Activated T-cell treated with anti-CD3 and anti-CD28 coated beads, Interleukin-2, amount 50 U/mL, for 24 hours (primary cell): ENCODE measurements around the gene RAD9A.

Experiments
- DNase-seq: peaks from one replicate; pipeline ENCODE4 v3.0.0-alpha.2; 2020
- H3K27ac Mint-ChIP-seq: 2 replicates; pipeline ENCODE4 v1.8.0; 2020; ENCODE audit warnings: mild to moderate bottlenecking, mixed read lengths
- H3K27me3 Mint-ChIP-seq: 2 replicates; pipeline ENCODE4 v1.8.0; 2020; ENCODE audit warnings: mixed read lengths
- H3K36me3 Mint-ChIP-seq: 2 replicates; pipeline ENCODE4 v1.8.0; 2020; ENCODE audit warnings: low read depth, mixed read lengths
- H3K4me1 Mint-ChIP-seq: 2 replicates; pipeline ENCODE4 v1.8.0; 2020; ENCODE audit warnings: low read depth, mixed read lengths
- H3K4me3 Mint-ChIP-seq: 2 replicates; pipeline ENCODE4 v1.8.0; 2020; ENCODE audit warnings: mild to moderate bottlenecking, moderate library complexity, mixed read lengths
- H3K9me3 Mint-ChIP-seq: 2 replicates; pipeline ENCODE4 v1.8.0; 2020; ENCODE audit warnings: mixed read lengths

The RAD9A gene

GRCh38 chr11:67405196-67405567 lies 13.4 kb downstream of the RAD9A start:
- no peak for DNase-seq
- peaks cover 75% of the 10 kb centered on the region for H3K4me1 Mint-ChIP-seq

GRCh38 chr11:67405688-67406339 lies 14.0 kb downstream of the RAD9A start:
- Mint-ChIP-seq H3K4me1 (peaks cover 76% of the 10 kb centered on the region), H3K4me3 (peak overlapping the region; percentile 89), H3K9me3 (no peaks in the 10 kb centered on the region), H3K36me3 (peaks cover 67% of the 10 kb centered on the region), H3K27ac (peak overlapping the region; percentile 94), H3K27me3 (no peaks in the 10 kb centered on the region)
- peak; percentile 52 for DNase-seq

More at GRCh38 chr11:67405196-67405567, 13.4 kb downstream of the RAD9A start:
- Mint-ChIP-seq H3K27me3 (no peaks in the 10 kb centered on the region), H3K36me3 (peaks cover 68% of the 10 kb centered on the region), H3K27ac (peak overlapping the region; percentile 94), H3K4me3 (peak overlapping the region; percentile 89), H3K9me3 (no peaks in the 10 kb centered on the region)

GRCh38 chr11:67406420-67406968 lies 14.7 kb downstream of the RAD9A start:
- Mint-ChIP-seq H3K36me3 (peaks cover 64% of the 10 kb centered on the region), H3K4me1 (peaks cover 82% of the 10 kb centered on the region), H3K4me3 (peak overlapping the region; percentile 89), H3K27ac (peak overlapping the region; percentile 94), H3K9me3 (no peaks in the 10 kb centered on the region), H3K27me3 (no peaks in the 10 kb centered on the region)
- DNase-seq: peak; percentile 62

GRCh38 chr11:67406969-67407687 lies 15.3 kb downstream of the RAD9A start:
- Mint-ChIP-seq H3K36me3 (peaks cover 64% of the 10 kb centered on the region), H3K27me3 (no peaks in the 10 kb centered on the region), H3K4me3 (peak overlapping the region; percentile 89), H3K4me1 (peaks cover 86% of the 10 kb centered on the region), H3K27ac (peak overlapping the region; percentile 94), H3K9me3 (no peaks in the 10 kb centered on the region)
- peak; percentile 68 for DNase-seq

DNA sequence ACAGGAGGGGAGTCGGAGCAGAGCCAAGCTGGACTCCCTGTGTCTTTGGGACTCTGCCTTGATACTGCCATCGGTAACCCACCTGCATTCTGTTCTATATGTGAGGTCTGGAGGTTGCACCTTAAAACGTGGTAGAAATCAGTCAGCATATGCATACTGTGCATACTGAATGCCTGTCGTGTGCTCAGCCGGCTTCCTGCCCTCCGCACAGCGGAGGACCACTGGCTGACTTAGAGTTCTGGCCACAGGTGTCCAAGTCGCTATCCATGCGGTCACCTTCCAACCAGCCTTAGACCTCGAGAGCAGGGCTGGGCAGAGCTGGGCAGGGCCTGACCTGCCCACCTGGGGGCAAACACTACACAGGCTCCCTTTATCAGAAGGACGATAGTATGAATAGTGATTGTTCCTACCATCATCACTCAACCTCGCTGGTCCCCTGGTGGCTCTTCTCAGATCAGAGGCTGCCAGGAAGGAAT lies 15.9 kb downstream of the RAD9A start:
- Mint-ChIP-seq H3K4me1 (peaks cover 87% of the 10 kb centered on the region), H3K9me3 (no peaks in the 10 kb centered on the region), H3K27ac (peak overlapping the region; percentile 94), H3K27me3 (no peaks in the 10 kb centered on the region), H3K4me3 (peak overlapping the region; percentile 89), H3K36me3 (peaks cover 64% of the 10 kb centered on the region)
- peak; percentile 57 for DNase-seq

DNA sequence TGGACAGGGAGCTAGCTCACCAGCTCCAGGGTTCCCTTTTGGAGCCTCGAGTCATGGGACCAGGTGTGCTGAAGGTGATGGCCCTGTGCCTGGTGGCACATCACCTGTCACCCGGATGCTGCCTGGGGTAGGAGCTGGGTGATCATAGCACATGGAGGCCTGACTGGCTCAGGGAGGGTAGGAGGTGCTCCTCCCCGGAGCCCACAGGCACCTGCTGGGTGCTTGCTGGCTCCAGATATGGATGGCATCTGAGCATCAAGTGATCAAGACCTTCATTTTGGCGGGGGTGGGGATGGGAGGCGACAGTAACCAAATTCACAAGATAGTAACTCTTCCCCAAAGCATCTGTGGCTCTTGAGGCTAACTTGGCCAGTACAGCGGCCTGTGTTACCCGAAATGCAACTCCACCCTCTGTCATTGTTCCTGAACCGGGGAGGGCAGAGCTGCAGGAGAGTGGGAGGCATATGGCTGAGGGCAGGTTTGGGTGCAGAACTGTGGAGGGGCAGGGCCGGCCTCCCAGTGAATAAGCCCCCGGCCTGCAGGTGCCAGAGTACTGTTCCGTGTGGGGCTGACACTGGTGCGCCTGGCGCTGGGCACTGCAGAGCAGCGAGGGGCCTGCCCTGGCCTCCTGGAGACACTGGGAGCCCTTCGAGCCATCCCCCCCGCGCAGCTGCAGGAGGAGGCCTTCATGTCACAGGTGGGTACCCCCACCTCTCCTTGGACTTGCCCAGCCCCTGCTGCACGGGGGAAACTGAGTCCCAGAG lies 16.8 kb downstream of the RAD9A start:
- peak overlapping the region; percentile 94 for H3K27ac Mint-ChIP-seq
- H3K4me3 Mint-ChIP-seq: peak overlapping the region; percentile 89
- DNase-seq: peak; percentile 63
- peaks cover 63% of the 10 kb centered on the region for H3K36me3 Mint-ChIP-seq
- no peaks in the 10 kb centered on the region for H3K27me3 Mint-ChIP-seq
- H3K4me1 Mint-ChIP-seq: peaks cover 88% of the 10 kb centered on the region
- H3K9me3 Mint-ChIP-seq: no peaks in the 10 kb centered on the region

GRCh38 chr11:67409261-67409666 lies 17.5 kb downstream of the RAD9A start:
- no peaks in the 10 kb centered on the region for H3K9me3 Mint-ChIP-seq
- H3K4me1 Mint-ChIP-seq: peaks cover 86% of the 10 kb centered on the region
- no peaks in the 10 kb centered on the region for H3K27me3 Mint-ChIP-seq
- H3K27ac Mint-ChIP-seq: peak overlapping the region; percentile 96
- peaks cover 57% of the 10 kb centered on the region for H3K36me3 Mint-ChIP-seq
- peak; percentile 80 for DNase-seq
- peak overlapping the region; percentile 89 for H3K4me3 Mint-ChIP-seq

DNA sequence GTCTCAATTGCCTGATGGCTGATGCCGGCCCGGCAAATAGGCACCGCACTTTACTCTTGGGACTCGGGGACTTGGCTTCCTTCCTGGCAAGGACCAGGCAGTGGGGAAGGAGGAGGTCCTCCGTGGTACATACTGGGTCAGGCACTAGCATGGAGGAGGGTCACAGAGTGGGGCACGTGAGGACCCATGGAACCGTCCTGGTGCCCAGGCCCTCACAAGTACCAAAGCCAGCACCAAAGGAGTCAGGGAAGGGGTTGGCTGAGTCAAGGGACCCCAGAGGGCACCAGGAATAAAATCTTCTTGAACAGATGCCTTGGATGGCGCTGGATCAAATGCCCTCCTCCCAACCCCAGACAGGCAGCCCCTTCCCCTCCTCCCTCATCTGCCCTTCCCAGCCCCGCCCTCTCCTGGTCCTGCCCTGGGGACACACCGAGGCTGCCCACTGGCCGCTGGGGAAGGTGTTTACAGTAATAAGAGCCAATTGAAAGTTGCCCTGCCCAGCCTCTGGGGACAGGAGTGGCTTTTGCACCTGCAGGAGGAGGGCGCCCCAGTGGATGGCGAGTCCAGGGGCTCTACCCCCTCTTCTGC lies 18.1 kb downstream of the RAD9A start:
- no peak for DNase-seq
- Mint-ChIP-seq H3K4me1 (peaks cover 82% of the 10 kb centered on the region), H3K9me3 (no peaks in the 10 kb centered on the region), H3K27ac (peak overlapping the region; percentile 96), H3K27me3 (no peaks in the 10 kb centered on the region), H3K4me3 (peak overlapping the region; percentile 89), H3K36me3 (peaks cover 51% of the 10 kb centered on the region)

DNA sequence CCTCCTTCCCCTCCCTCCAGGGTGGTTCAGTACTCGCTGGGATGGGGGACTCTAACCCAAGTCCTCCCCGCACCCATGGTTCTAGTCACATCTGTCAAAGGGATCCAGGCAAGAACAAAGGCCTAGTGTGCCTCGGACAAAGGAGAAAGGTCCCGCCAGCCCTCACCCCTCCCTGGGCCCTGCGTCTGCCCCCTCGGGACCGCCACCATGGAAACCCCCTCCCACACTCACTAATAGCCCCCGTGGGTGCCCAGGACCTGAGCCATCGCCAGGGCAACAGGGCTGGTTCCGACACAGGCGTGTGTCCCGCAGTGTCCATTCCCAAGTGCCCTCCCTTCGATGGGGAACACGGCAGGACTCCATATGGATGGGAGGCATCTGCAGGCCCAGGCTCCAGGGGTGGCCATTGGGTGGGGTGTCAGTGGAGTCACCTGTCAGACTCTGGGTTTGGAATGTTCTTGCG lies 18.6 kb downstream of the RAD9A start:
- H3K4me3 Mint-ChIP-seq: peak overlapping the region; percentile 89
- DNase-seq: peak; percentile 43
- H3K27me3 Mint-ChIP-seq: no peaks in the 10 kb centered on the region
- H3K4me1 Mint-ChIP-seq: peaks cover 80% of the 10 kb centered on the region
- peak overlapping the region; percentile 96 for H3K27ac Mint-ChIP-seq
- H3K9me3 Mint-ChIP-seq: no peaks in the 10 kb centered on the region
- peaks cover 46% of the 10 kb centered on the region for H3K36me3 Mint-ChIP-seq

DNA sequence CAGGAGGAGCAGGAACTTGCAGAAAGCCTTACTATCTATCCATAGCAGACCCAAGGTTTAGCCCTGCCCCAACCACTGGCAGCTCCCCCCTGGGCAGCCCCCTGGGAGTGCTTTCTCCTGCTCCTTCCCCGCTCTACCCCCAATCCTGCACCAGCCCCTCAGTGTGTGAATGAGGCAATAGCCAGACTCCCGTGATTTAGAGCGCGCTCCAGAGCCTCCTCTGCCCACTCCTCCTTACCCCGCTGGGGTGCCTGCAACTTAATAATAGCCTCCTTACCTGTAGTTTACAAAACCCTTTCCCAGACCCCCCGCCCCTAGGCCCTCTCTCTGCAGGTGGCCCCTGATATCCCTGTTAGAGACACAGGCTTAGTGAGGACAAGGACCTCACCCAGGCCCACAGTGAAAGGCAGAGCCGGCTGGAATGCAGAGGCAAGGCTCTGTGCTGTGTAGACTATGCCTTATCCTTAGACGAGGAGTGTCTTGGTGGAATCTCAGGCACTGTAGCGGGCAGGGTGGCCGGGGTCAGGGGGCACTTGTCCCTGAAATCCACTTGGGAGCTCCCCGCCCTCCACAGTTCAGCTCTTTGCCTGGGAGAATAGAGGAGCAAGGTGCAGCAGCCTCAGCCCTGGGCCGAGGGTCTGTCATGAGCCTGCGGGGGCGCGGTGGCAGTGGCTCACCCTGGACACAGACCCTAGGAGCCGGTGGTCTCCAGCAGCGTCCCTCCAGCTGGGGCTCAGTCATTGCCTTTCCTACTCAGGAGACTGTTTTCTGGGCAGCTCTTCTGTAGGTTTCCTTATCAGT lies 19.4 kb downstream of the RAD9A start:
- no peak overlapping the region for H3K4me3 Mint-ChIP-seq
- peak; percentile 38 for DNase-seq
- no peaks in the 10 kb centered on the region for H3K9me3 Mint-ChIP-seq
- H3K36me3 Mint-ChIP-seq: peaks cover 38% of the 10 kb centered on the region
- H3K27me3 Mint-ChIP-seq: no peaks in the 10 kb centered on the region
- peaks cover 78% of the 10 kb centered on the region for H3K4me1 Mint-ChIP-seq
- peak overlapping the region; percentile 96 for H3K27ac Mint-ChIP-seq

DNA sequence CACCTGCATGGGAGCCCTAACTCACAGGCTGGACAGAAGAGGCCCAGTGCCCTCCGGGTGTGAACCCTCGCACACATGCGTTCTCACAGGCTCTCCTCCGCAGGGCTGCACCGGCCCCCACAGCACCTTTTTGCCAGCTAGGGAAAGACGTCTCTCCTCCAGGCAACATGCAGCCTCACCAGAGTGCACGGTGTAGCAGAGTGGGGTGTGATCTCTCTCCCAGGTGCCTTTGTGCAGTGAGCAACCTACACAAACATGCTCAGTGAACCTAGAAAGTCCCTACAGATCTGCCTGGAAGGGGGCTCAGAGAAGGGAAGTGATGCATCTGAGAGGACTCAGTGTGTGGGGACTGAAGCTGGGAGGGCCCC lies 20.0 kb downstream of the RAD9A start:
- H3K9me3 Mint-ChIP-seq: no peaks in the 10 kb centered on the region
- no peaks in the 10 kb centered on the region for H3K27me3 Mint-ChIP-seq
- peaks cover 78% of the 10 kb centered on the region for H3K4me1 Mint-ChIP-seq
- H3K4me3 Mint-ChIP-seq: no peak overlapping the region
- H3K27ac Mint-ChIP-seq: peak overlapping the region; percentile 61
- peaks cover 32% of the 10 kb centered on the region for H3K36me3 Mint-ChIP-seq
- peak; percentile 48 for DNase-seq

DNA sequence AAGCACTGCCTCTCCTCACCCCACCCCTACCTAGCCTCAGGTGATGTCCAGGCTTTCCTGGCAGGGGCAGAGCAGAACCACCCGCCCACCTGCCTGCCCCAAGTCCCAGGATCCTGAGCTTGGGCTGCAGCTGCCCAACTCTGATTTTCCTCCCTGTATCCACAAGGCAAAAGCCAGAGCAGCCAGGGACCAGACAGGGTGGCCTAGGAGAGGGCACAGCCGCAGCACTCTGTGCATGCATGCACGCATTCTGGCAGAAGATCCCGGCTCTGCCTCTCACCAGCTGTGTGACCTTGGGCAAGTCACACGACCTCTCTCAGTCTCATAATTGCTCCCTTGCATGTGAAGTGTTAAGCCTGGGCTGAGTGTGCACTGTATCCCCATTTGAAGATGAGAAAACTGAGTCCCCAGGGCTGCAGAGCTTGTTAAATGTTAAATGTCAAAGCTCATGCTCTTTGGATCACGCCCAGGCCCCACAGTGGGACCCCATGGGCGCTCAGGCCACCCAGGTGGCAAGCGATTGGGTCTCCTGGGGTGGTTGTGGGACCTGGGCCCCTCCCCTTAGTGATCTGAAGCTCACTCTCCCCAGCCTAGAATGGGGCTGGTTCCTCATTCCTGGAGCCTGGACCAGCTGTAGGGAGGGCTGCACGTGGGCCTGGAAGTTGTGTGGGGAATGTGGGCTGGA lies 20.9 kb downstream of the RAD9A start:
- Mint-ChIP-seq H3K9me3 (no peaks in the 10 kb centered on the region), H3K27me3 (no peaks in the 10 kb centered on the region), H3K27ac (peak overlapping the region; percentile 71), H3K36me3 (peaks cover 25% of the 10 kb centered on the region), H3K4me1 (peaks cover 77% of the 10 kb centered on the region), H3K4me3 (no peak overlapping the region)
- DNase-seq: no peak

- H3K4me3 Mint-ChIP-seq: no peak overlapping the region
These were observed 21.6 kb downstream of the RAD9A start for GRCh38 chr11:67413266-67413849.

More at GRCh38 chr11:67413266-67413849, 21.6 kb downstream of the RAD9A start:
- Mint-ChIP-seq H3K9me3 (no peaks in the 10 kb centered on the region), H3K27ac (peak overlapping the region; percentile 71), H3K36me3 (peaks cover 18% of the 10 kb centered on the region), H3K27me3 (no peaks in the 10 kb centered on the region), H3K4me1 (peaks cover 77% of the 10 kb centered on the region)
- DNase-seq: no peak
